GM19324 (cell line): Measurements from ENCODE around the gene VAV3.

ENCODE experiments used
- ATAC-seq: cut with Tn5 transposase; IDR thresholded peaks from one replicate; pipeline ENCODE4 v1.9.1; 2021; ENCODE audit warnings: mild to moderate bottlenecking, moderate library complexity; ENCODE audit not compliant: unreplicated experiment, low FRiP score

The VAV3 gene

DNA sequence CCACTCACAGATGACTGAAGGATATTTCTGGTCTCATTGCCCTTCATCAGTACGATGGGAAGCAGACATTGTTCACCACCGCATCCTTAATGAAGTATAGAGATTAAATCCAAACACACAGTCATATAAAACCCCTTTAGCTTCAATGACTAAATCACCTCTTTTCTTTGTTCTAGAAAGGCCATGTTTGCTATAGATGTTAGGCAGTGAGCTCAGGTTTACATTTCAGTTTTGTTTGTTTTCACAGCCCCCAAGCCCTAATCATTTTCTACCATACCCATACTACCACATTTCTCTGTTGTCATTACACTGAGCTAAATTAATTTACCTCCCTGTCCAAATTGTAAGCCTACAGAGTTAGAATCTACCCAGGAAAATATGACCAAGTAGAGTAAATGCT lies 439.0 kb downstream of the VAV3 start:
- no peak for ATAC-seq

DNA sequence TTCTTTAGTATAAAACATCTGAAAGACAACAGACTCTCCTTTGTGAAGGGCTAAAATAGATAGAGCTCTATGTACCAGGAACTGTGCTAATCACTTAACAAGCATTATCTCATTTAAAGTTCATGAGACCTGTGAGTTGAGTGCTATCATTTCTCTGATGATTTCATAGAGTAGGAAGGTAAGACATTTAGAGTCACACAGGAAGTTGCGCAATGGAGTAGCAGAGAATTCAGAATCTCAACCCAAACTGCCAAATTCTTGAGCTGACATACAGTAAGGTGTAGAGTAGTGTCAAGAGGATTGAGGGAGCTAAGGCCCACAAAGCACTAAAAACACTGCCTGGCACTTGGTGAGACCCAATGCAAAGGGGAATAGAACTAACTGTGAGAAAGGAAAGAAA lies 439.8 kb downstream of the VAV3 start:
- ATAC-seq, result no peak

DNA sequence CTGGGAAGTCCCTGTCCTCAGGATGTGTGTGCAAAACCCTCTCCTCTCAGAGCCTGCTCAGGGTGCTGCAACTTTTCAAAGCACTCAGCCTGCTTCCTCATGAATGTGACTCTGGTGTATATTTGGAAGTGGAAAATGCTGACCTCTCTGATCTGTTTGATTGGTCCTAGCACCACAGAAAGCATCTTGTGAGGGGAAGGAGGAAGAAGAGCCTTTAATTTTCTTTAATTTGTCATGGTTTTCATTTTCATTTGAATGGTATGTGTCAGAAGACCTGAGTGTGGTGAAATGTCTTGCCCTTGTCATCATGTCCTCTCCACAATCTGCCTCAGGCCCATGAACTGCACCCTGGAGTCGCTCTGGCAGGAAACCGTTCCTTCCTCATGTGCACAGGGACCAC lies 440.7 kb downstream of the VAV3 start:
- ATAC-seq, result no peak

DNA sequence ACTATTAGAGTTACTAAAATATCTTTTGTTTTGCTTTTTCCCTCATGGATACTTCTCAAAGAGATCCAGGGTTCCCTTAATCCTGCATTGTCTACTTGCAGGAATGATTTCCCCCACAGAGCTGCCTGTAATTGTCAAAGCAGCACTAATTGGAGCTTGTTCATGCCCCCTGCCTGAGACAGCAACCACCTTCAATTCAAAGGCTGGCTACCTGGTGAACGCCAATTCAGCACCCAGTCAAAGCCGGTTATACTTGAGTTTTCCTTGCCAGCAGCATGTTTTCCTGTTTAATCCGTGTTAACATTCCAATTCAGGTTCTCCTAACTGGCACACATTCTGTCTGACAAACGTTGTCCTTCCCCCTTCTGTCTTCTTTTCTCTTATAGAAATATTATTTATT lies 441.2 kb downstream of the VAV3 start:
- no peak for ATAC-seq

DNA sequence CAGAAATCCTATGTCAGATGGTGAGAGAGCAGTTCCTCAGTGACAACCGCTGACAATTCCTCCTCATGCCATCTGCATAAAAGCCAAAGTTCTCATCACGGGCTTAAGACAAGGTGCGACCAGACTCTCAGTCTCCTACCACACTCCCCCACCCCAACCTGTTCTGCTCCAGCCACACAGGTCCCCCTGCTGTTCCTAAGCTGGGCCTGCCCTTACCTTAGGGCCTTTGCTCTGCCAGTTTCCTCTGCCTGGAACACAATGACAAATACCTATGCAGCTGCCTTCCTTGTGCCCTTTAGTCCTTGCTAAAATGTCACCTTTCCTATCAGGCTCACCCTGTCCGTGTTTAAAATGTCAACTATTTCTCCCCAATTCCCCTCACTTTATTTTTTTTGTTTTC lies 441.9 kb downstream of the VAV3 start:
- no peak for ATAC-seq
